GM23338 (cell line): ENCODE results near the gene CFAP74. TPM values are rescaled to one million over a fixed set of nuclear protein-coding genes. Genes with fewer than 3 reads are reported as not detected.

Experiments
- ATAC-seq: fragments of 200-7000 bp; cut with Tn5 transposase; 3 replicates; pipeline ENCODE4 v1.9.1; 2020
- DNase-seq: peaks from one replicate; pipeline ENCODE4 v3.0.0-alpha.2; 2015; ENCODE audit warnings: low spot score
- H2AFZ ChIP-seq: fragments of 200-600 bp; sonication (generic); 2 replicates; pipeline ENCODE4 v1.8.0; 2016; ENCODE audit warnings: antibody characterized with exemption, mild to moderate bottlenecking, moderate library complexity
- H3F3A ChIP-seq: fragments of 200-600 bp; sonication (generic); replicated peaks from 2 replicates; pipeline ENCODE4 v1.8.0; 2017; ENCODE audit warnings: antibody characterized with exemption, mixed run types, low read depth
- H3K27ac ChIP-seq: fragments of 200-600 bp; sonication (generic); 2 replicates; pipeline ENCODE4 v1.6.1; 2016; ENCODE audit warnings: low read depth
- H3K27me3 ChIP-seq: fragments of 200-600 bp; sonication (generic); 2 replicates; pipeline ENCODE4 v1.8.0; 2016; ENCODE audit warnings: mild to moderate bottlenecking, mixed run types, moderate library complexity; ENCODE audit not compliant: insufficient read depth
- H3K36me3 ChIP-seq: fragments of 200-600 bp; sonication (generic); 2 replicates; pipeline ENCODE4 v1.8.0; 2016; ENCODE audit warnings: mild to moderate bottlenecking; ENCODE audit not compliant: insufficient read depth
- H3K4me1 ChIP-seq: fragments of 200-600 bp; sonication (generic); 2 replicates; pipeline ENCODE4 v1.8.0; 2016; ENCODE audit warnings: mild to moderate bottlenecking, moderate library complexity; ENCODE audit not compliant: insufficient read depth
- H3K4me2 ChIP-seq: fragments of 200-600 bp; sonication (generic); 2 replicates; pipeline ENCODE4 v1.7.1; 2017; ENCODE audit warnings: mixed run types
- H3K4me3 ChIP-seq: fragments of 200-600 bp; sonication (generic); 2 replicates; pipeline ENCODE4 v1.6.1; 2016; ENCODE audit warnings: mixed run types
- H3K79me2 ChIP-seq: fragments of 200-600 bp; sonication (generic); replicated peaks from 2 replicates; pipeline ENCODE4 v1.8.0; 2017; ENCODE audit warnings: mild to moderate bottlenecking; ENCODE audit not compliant: insufficient read depth
- H3K9me2 ChIP-seq: fragments of 200-600 bp; sonication (generic); 2 replicates; pipeline ENCODE4 v1.8.0; 2017; ENCODE audit not compliant: insufficient read depth
- H4K20me1 ChIP-seq: fragments of 200-600 bp; sonication (generic); replicated peaks from 2 replicates; pipeline ENCODE4 v1.8.0; 2017; ENCODE audit warnings: mild to moderate bottlenecking; ENCODE audit not compliant: insufficient read depth
- H3K27ac Mint-ChIP-seq: 2 replicates; pipeline ENCODE4 v1.8.0; 2020; ENCODE audit warnings: inconsistent platforms, mild to moderate bottlenecking, moderate library complexity, mixed read lengths
- H3K27me3 Mint-ChIP-seq: 3 replicates; pipeline ENCODE4 v1.8.0; 2022; ENCODE audit warnings: low read depth, mild to moderate bottlenecking, moderate library complexity, mixed read lengths, inconsistent platforms; ENCODE audit not compliant: insufficient read depth, poor library complexity
- H3K36me3 Mint-ChIP-seq: 3 replicates; pipeline ENCODE4 v1.8.0; 2021; ENCODE audit warnings: low read depth, mild to moderate bottlenecking, inconsistent platforms, moderate library complexity, mixed read lengths
- H3K4me1 Mint-ChIP-seq: 3 replicates; pipeline ENCODE4 v1.8.0; 2020; ENCODE audit warnings: mild to moderate bottlenecking, inconsistent platforms, mixed read lengths
- H3K4me3 Mint-ChIP-seq: 3 replicates; pipeline ENCODE4 v1.8.0; 2021; ENCODE audit warnings: moderate library complexity, mild to moderate bottlenecking, inconsistent platforms, mixed read lengths
- H3K9me3 Mint-ChIP-seq: 3 replicates; pipeline ENCODE4 v1.8.0; 2020; ENCODE audit warnings: moderate library complexity, mild to moderate bottlenecking, inconsistent platforms, mixed read lengths
- CREB1 ChIP-seq: fragments of 250-450 bp; sonication (Bioruptor Pico); IDR thresholded peaks from 2 replicates; pipeline ENCODE4 v1.5.0; 2020; ENCODE audit warnings: low read depth, mild to moderate bottlenecking, moderate library complexity
- EZH2 ChIP-seq: fragments of 200-600 bp; sonication (generic); IDR thresholded peaks from one replicate; pipeline ENCODE4 v1.8.0; 2017; ENCODE audit warnings: antibody characterized with exemption, mild to moderate bottlenecking, low read depth; ENCODE audit not compliant: unreplicated experiment
- EZH2phosphoT487 ChIP-seq: fragments of 200-600 bp; sonication (generic); IDR thresholded peaks from one replicate; pipeline ENCODE4 v1.8.1; 2018; ENCODE audit warnings: antibody characterized with exemption; ENCODE audit not compliant: unreplicated experiment
- REST ChIP-seq: IDR thresholded peaks from one replicate; pipeline ENCODE4 v1.6.1; 2018; ENCODE audit warnings: antibody characterized with exemption; ENCODE audit not compliant: unreplicated experiment
- STAT1 ChIP-seq: IDR thresholded peaks from one replicate; pipeline ENCODE4 v1.6.1; 2016; ENCODE audit warnings: antibody characterized with exemption; ENCODE audit not compliant: unreplicated experiment
- polyA plus RNA-seq: library from polyadenylated mRNA; unstranded; fragments of >200 nt; fragmentation: Nextera tagmentation; extraction: Ambion mirVana; gene quantifications from 2 replicates; pipeline ENCODE4 v1.2.1, GENCODE V29; 2016
- total RNA-seq: library from RNA; depleted of rRNA; stranded (reverse); fragments of >200 nt; shearing (Covaris generic); gene quantifications from 2 replicates; pipeline ENCODE4 v1.2.3, GENCODE V29; 2014
- TF ChIP-seq, protein P1 (sequence below): fragments of 250-450 bp; sonication (Bioruptor Pico); IDR thresholded peaks from 2 replicates; pipeline ENCODE4 v1.5.0; 2020; ENCODE audit warnings: mild to moderate bottlenecking, moderate library complexity
- TF ChIP-seq, protein P2 (sequence below), 2 experiments: fragments of 200-600 bp in 1 of 2; sonication (generic) in 1 of 2; conservative IDR thresholded peaks; 2 replicates each; pipeline versions ENCODE4 v1.5.1 to v1.6.1; 2016 to 2017; ENCODE audit warnings: antibody characterized with exemption in 2 of 2, low read depth in 2 of 2, mild to moderate bottlenecking in 2 of 2, moderate library complexity in 1 of 2

The CFAP74 gene
- total and polyA plus RNA-seq, 2 experiments from 2014 or later: 0.21 TPM; not detected in 1

- H3K27ac Mint-ChIP-seq: no peak overlapping the region
Observed at GRCh38 chr1:1895060-1895418, 108.5 kb downstream of the CFAP74 start.

GRCh38 chr1:1894354-1895059 lies 109.1 kb downstream of the CFAP74 start:
- H3K27me3 ChIP-seq: no peaks in the 10 kb centered on the region
- no peak overlapping the region for H3K4me3 ChIP-seq
- peaks cover 16% of the 10 kb centered on the region for H3K79me2 ChIP-seq
- no peak overlapping the region for H3K27ac Mint-ChIP-seq
- peak overlapping the region; percentile 52; the same call in 1 of the 2 replicates for H2AFZ ChIP-seq
- H3K4me3 Mint-ChIP-seq: peak overlapping the region; percentile 4; the same call in 1 of the 3 replicates
- no peaks in the 10 kb centered on the region for H3K9me2 ChIP-seq
- peaks cover 11% of the 10 kb centered on the region for H3K4me1 ChIP-seq
- ATAC-seq: peak; percentile 4; the same call in 2 of the 3 replicates
- no peaks in the 10 kb centered on the region; the same call in 2 of the 3 replicates for H3K36me3 Mint-ChIP-seq
- H3K36me3 ChIP-seq: no peaks in the 10 kb centered on the region
- peaks cover 34% of the 10 kb centered on the region for H3K4me1 Mint-ChIP-seq
- H4K20me1 ChIP-seq: no peaks in the 10 kb centered on the region
- peaks cover 17% of the 10 kb centered on the region for H3K27me3 Mint-ChIP-seq
- no peaks in the 10 kb centered on the region; the same call in 2 of the 3 replicates for H3K9me3 Mint-ChIP-seq
- peaks cover 16% of the 10 kb centered on the region for H3F3A ChIP-seq
- peak overlapping the region; percentile 67 for H3K4me2 ChIP-seq
- no peak overlapping the region for H3K27ac ChIP-seq
- no peak for DNase-seq
- TF ChIP-seq STAT1 (no peak), REST (no peak), CREB1 (CRISPR knock-in tag) (no peak), EZH2 (no peak)
- TF ChIP-seq, protein P1, sequence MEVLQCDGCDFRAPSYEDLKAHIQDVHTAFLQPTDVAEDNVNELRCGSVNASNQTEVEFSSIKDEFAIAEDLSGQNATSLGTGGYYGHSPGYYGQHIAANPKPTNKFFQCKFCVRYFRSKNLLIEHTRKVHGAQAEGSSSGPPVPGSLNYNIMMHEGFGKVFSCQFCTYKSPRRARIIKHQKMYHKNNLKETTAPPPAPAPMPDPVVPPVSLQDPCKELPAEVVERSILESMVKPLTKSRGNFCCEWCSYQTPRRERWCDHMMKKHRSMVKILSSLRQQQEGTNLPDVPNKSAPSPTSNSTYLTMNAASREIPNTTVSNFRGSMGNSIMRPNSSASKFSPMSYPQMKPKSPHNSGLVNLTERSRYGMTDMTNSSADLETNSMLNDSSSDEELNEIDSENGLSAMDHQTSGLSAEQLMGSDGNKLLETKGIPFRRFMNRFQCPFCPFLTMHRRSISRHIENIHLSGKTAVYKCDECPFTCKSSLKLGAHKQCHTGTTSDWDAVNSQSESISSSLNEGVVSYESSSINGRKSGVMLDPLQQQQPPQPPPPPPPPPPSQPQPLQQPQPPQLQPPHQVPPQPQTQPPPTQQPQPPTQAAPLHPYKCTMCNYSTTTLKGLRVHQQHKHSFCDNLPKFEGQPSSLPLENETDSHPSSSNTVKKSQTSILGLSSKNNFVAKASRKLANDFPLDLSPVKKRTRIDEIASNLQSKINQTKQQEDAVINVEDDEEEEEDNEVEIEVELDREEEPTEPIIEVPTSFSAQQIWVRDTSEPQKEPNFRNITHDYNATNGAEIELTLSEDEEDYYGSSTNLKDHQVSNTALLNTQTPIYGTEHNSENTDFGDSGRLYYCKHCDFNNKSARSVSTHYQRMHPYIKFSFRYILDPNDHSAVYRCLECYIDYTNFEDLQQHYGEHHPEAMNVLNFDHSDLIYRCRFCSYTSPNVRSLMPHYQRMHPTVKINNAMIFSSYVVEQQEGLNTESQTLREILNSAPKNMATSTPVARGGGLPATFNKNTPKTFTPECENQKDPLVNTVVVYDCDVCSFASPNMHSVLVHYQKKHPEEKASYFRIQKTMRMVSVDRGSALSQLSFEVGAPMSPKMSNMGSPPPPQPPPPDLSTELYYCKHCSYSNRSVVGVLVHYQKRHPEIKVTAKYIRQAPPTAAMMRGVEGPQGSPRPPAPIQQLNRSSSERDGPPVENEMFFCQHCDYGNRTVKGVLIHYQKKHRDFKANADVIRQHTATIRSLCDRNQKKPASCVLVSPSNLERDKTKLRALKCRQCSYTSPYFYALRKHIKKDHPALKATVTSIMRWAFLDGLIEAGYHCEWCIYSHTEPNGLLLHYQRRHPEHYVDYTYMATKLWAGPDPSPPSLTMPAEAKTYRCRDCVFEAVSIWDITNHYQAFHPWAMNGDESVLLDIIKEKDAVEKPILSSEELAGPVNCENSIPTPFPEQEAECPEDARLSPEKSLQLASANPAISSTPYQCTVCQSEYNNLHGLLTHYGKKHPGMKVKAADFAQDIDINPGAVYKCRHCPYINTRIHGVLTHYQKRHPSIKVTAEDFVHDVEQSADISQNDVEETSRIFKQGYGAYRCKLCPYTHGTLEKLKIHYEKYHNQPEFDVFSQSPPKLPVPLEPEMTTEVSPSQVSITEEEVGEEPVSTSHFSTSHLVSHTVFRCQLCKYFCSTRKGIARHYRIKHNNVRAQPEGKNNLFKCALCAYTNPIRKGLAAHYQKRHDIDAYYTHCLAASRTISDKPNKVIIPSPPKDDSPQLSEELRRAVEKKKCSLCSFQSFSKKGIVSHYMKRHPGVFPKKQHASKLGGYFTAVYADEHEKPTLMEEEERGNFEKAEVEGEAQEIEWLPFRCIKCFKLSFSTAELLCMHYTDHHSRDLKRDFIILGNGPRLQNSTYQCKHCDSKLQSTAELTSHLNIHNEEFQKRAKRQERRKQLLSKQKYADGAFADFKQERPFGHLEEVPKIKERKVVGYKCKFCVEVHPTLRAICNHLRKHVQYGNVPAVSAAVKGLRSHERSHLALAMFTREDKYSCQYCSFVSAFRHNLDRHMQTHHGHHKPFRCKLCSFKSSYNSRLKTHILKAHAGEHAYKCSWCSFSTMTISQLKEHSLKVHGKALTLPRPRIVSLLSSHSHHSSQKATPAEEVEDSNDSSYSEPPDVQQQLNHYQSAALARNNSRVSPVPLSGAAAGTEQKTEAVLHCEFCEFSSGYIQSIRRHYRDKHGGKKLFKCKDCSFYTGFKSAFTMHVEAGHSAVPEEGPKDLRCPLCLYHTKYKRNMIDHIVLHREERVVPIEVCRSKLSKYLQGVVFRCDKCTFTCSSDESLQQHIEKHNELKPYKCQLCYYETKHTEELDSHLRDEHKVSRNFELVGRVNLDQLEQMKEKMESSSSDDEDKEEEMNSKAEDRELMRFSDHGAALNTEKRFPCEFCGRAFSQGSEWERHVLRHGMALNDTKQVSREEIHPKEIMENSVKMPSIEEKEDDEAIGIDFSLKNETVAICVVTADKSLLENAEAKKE (CRISPR knock-in tag): no peak

More at GRCh38 chr1:1895060-1895418, 108.5 kb downstream of the CFAP74 start:
- no peak overlapping the region for H3K27ac ChIP-seq
- peaks cover 11% of the 10 kb centered on the region for H3K4me1 ChIP-seq
- H3K79me2 ChIP-seq: peaks cover 11% of the 10 kb centered on the region
- ATAC-seq (peak; percentile 3; the same call in 2 of the 3 replicates), DNase-seq (no peak)
- Mint-ChIP-seq H3K4me3 (peak overlapping the region; percentile 4; the same call in 1 of the 3 replicates), H3K4me1 (peaks cover 36% of the 10 kb centered on the region), H3K9me3 (no peaks in the 10 kb centered on the region; the same call in 2 of the 3 replicates), H3K27me3 (peaks cover 17% of the 10 kb centered on the region), H3K36me3 (no peaks in the 10 kb centered on the region; the same call in 2 of the 3 replicates)
- H4K20me1 ChIP-seq: no peaks in the 10 kb centered on the region
- H3K36me3 ChIP-seq: no peaks in the 10 kb centered on the region
- H3K9me2 ChIP-seq: no peaks in the 10 kb centered on the region
- H3F3A ChIP-seq: peaks cover 16% of the 10 kb centered on the region
- TF ChIP-seq EZH2phosphoT487: no peak
- TF ChIP-seq, protein P2, sequence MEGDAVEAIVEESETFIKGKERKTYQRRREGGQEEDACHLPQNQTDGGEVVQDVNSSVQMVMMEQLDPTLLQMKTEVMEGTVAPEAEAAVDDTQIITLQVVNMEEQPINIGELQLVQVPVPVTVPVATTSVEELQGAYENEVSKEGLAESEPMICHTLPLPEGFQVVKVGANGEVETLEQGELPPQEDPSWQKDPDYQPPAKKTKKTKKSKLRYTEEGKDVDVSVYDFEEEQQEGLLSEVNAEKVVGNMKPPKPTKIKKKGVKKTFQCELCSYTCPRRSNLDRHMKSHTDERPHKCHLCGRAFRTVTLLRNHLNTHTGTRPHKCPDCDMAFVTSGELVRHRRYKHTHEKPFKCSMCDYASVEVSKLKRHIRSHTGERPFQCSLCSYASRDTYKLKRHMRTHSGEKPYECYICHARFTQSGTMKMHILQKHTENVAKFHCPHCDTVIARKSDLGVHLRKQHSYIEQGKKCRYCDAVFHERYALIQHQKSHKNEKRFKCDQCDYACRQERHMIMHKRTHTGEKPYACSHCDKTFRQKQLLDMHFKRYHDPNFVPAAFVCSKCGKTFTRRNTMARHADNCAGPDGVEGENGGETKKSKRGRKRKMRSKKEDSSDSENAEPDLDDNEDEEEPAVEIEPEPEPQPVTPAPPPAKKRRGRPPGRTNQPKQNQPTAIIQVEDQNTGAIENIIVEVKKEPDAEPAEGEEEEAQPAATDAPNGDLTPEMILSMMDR (conservative IDR thresholded peaks at IDR 0.05; ENCODE audit: low read depth in 2 of 2): no peak
- TF ChIP-seq EZH2: no peak
- peak overlapping the region; percentile 52; the same call in 1 of the 2 replicates for H2AFZ ChIP-seq
- no peaks in the 10 kb centered on the region for H3K27me3 ChIP-seq
- H3K4me2 ChIP-seq: peak overlapping the region; percentile 67
- H3K4me3 ChIP-seq: no peak overlapping the region
